GM13977 (cell line): ENCODE data around the gene DYNC1LI2.

Experiments
- DNase-seq: peaks from one replicate; pipeline ENCODE4 v3.0.0; 2012; ENCODE audit warnings: low spot score
- CTCF ChIP-seq: IDR thresholded peaks from 2 replicates; pipeline ENCODE4 v1.5.1; 2012; ENCODE audit warnings: mild to moderate bottlenecking, control low read depth; ENCODE audit not compliant: insufficient read depth; ENCODE audit errors: extremely low read depth, missing control alignments
- in situ Hi-C: fragments of 300-500 bp; cut with MboI; formaldehyde crosslinking; loops from one replicate; pipeline ENCODE4 v1.12.0; 2022; ENCODE audit warnings: low sequenced_read_pairs, low pct_unique_long_range_greater_than_20kb, mixed read lengths, inconsistent platforms; ENCODE audit not compliant: unreplicated experiment

The DYNC1LI2 gene

GRCh38 chr16:66677179-66677578, 74.2 kb downstream of the DYNC1LI2 start:
- no peak for TF ChIP-seq CTCF
- in situ Hi-C loops, result no loop called here
- DNase-seq, result no peak

GRCh38 chr16:66676599-66676998, 74.8 kb downstream of the DYNC1LI2 start:
- in situ Hi-C loops, result no loop called here
- no peak for DNase-seq
- no peak for TF ChIP-seq CTCF

- no peak for TF ChIP-seq CTCF
- no peak for DNase-seq
- in situ Hi-C loops, result no loop called here
These were observed 77.7 kb downstream of the DYNC1LI2 start for GRCh38 chr16:66673691-66674090.
